ENCODE measurements around the gene DDN.

Gene DDN

GRCh38 chr12:48956279-48957140, 42.7 kb downstream of the DDN start:
- H3K4me3 ChIP-seq (ENCODE audit: low read depth, low read length) = peak overlapping the region; percentile 95
- TF ChIP-seq CTCF (IDR thresholded peaks at IDR 0.05; ENCODE audit: control insufficient read depth, extremely low read depth, insufficient read depth) = no peak
- DNase-seq (ENCODE audit: low read depth) = peak; percentile 95

GRCh38 chr12:48954841-48955501, 44.2 kb downstream of the DDN start:
- peak overlapping the region; percentile 95; the same call in 1 of the 2 replicates for H3K4me3 ChIP-seq (ENCODE audit: low read depth, low read length)
- no peak for TF ChIP-seq CTCF (IDR thresholded peaks at IDR 0.05; ENCODE audit: control insufficient read depth, extremely low read depth, insufficient read depth)
- no peak for DNase-seq (ENCODE audit: low read depth)

GRCh38 chr12:48954061-48954460, 45.1 kb downstream of the DDN start:
- no peak for DNase-seq (ENCODE audit: low read depth)
- no peak for TF ChIP-seq CTCF (IDR thresholded peaks at IDR 0.05; ENCODE audit: control insufficient read depth, extremely low read depth, insufficient read depth)

GRCh38 chr12:48952691-48953090, 46.5 kb downstream of the DDN start:
- DNase-seq (ENCODE audit: low read depth) = no peak
- H3K4me3 ChIP-seq (ENCODE audit: low read depth, low read length) = no peak overlapping the region
- no peak for TF ChIP-seq CTCF (IDR thresholded peaks at IDR 0.05; ENCODE audit: control insufficient read depth, extremely low read depth, insufficient read depth)

More at GRCh38 chr12:48954061-48954460, 45.1 kb downstream of the DDN start:
- no peak overlapping the region for H3K4me3 ChIP-seq (ENCODE audit: low read depth, low read length)

- no peak for TF ChIP-seq CTCF (IDR thresholded peaks at IDR 0.05; ENCODE audit: control insufficient read depth, extremely low read depth, insufficient read depth)
- peak; percentile 60 for DNase-seq (ENCODE audit: low read depth)
- no peak overlapping the region for H3K4me3 ChIP-seq (ENCODE audit: low read depth, low read length)
Observed at GRCh38 chr12:48947727-48948126, 51.4 kb downstream of the DDN start.

GRCh38 chr12:48946943-48947342, 52.2 kb downstream of the DDN start:
- no peak for TF ChIP-seq CTCF (IDR thresholded peaks at IDR 0.05; ENCODE audit: control insufficient read depth, extremely low read depth, insufficient read depth)
- no peak for DNase-seq (ENCODE audit: low read depth)
- no peak overlapping the region for H3K4me3 ChIP-seq (ENCODE audit: low read depth, low read length)
